COLO829 (cell line): ENCODE results near the gene SLC22A23.

Experiments
- DNase-seq: peaks from one replicate; pipeline ENCODE4 v3.0.0; 2012; ENCODE audit warnings: low spot score

SLC22A23 gene

DNA sequence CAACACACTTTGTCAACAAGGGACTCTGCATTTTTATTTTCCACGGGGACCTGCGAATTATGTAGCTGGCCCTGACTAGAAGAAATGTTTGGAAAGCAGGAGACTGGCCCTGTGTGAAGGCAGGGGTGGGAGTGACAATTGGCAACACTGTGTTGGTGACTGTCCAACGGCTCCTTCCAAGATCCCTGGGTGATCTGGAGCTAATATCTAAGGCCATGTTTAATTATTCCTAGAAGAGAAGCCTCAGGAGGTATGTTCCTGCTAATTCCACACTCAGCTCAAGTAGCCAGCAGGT lies 13.7 kb downstream of the SLC22A23 start:
- DNase-seq = no peak

DNA sequence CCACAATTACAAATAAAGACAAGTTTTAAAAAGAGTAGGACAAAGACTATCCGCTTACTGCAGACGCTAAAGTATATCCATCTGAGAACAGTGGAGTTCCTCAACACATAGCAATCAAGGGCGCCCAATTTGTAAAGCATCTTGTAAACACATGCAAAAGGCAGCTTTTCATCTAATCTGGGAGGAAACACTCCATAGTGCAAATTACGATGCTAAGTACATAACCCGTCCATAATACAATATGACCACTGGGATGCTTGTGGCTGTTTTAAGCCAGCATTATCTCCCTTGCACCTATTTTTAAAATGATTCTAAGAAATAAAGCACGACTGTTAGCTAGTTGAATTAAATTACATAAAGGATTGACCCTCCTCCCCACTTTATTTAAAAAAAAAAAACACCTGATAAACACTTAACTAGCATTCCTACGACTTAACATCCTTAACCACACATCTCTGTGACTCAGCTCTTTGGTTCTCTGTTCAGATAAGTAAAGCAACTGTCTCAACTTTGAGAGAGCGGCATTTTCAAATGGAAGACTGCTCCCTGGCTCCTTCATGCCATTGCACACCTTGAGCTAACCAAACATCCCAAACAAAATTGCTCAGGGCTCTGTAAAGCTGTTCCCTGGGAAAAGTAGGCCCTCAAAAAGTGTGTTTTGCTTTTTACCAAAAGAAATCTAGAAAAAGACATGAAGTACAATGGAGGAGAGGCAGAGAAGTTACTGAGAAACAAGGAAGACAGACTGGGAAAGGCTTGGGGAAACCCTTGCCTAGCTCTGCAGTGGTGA lies 14.2 kb downstream of the SLC22A23 start:
- DNase-seq = no peak

- DNase-seq = no peak
Measured at GRCh38 chr6:3440911-3441310, 15.9 kb downstream of the SLC22A23 start.

GRCh38 chr6:3439961-3440360 lies 16.9 kb downstream of the SLC22A23 start:
- no peak for DNase-seq

GRCh38 chr6:3438190-3439167 lies 18.4 kb downstream of the SLC22A23 start:
- peak; percentile 77 for DNase-seq

DNA sequence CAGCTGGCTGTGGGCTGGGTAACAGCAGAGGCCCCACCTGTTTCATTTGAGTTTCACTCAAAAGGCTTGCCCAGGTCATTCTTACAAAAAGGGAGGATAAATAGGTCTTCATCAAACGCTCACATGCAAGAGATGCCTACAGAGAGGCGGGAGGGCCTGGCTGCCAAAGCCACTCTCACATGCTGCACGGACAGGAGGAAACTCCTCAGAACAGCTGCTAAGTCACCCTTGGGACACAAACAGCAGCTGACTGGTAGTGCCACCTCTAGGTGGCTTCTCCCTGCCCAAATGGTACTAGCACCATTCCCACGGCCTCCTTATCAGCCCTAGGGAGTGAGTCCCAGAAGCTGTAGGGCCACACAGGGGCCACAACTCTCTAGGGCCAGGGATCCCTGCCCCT lies 23.8 kb downstream of the SLC22A23 start:
- DNase-seq = no peak

GRCh38 chr6:3432416-3432815 lies 24.4 kb downstream of the SLC22A23 start:
- no peak for DNase-seq

DNA sequence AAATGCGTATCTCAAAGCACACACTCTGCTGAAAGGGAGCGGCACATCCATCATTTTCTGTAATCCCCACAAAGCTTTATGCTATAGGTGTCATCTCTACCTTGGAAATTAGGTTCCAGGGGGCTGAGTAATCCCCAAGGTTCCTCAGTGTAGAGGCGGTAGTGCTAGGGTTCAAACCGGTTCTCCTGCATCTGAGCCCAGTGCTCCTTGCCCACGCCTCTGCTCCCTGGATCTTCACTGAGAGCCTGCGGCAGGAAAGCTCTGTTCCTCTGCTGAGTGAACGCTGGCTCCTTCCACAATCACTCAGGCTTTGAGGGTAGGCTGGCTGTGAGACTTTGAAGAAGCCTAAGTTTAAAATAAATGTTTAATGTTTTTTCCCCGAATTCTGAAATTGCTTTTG lies 24.9 kb downstream of the SLC22A23 start:
- no peak for DNase-seq

GRCh38 chr6:3429211-3429610 lies 27.6 kb downstream of the SLC22A23 start:
- no peak for DNase-seq

GRCh38 chr6:3428700-3429099 lies 28.1 kb downstream of the SLC22A23 start:
- DNase-seq = no peak

DNA sequence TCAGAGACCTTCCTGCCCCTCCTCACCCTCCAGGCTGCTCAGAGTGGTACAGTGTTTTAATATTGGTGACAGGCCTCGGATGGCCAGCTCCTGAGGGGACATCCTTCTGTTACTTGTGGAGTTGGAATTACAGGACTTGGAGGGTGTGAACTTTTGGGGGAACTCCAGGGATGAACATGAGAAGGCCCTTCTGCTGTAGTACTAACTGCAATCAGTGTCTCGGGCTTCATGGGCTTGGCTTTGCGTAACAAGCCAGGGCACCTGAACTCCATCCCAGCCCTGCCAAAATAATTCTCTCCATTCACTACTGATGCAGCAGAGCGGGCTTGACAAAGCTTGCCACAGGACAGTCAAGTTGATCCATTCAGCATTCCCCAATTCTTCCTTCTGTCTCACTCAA lies 28.6 kb downstream of the SLC22A23 start:
- no peak for DNase-seq

DNA sequence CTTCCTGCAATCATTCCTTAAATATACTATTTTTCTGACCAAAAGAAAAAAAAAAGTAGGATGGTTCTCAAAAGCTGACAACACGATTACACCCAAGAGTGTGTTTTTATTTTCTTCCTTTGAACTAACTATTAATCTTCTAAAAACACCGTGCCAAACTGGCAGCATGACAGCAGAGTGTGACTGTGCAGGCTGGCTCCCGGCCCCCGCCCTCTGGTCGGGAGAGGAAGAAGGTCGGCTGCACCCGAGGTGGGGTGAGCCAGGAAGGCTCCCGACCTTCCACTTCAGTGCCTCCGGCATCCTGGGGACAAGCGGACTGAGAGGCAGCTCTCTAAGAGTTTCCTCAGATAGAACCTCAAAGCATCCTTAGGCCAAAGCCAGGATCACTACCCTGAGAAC lies 29.2 kb downstream of the SLC22A23 start:
- no peak for DNase-seq

DNA sequence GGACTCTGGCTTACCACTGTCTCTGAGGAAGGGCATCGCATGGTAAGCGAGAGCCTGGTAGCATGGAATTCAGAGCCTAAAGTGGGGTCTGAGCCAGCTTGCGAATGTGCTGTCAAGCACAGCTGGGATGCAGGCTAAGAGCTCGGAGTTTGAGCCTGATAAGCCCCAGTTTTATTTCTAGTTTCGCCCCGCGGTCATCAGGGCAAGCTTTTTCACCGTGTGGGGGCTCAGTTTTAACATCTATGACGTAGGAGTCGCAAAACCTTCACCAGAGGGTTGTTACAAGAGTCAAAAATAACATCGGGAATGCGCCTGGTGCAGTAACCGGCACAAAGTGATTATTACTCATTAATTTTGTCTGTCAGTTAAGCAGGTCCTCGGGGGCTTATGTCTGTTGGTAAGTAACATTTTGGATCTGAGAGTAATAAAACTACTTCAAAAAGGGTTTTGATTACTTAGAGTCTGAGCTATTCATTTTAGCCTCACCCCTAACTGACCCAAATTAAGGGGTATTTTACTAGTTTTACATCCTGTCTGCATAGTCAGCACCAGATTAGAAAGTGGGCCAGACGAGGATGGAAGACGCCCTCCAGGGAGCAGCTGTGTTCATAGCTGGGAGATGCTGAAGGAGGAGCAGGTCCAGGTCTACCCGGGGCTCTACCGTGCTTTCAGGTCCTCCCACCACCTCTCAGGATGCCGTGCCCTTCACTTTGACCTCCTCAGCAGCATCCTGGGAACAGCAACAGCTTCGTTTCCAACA lies 29.7 kb downstream of the SLC22A23 start:
- DNase-seq = no peak

DNA sequence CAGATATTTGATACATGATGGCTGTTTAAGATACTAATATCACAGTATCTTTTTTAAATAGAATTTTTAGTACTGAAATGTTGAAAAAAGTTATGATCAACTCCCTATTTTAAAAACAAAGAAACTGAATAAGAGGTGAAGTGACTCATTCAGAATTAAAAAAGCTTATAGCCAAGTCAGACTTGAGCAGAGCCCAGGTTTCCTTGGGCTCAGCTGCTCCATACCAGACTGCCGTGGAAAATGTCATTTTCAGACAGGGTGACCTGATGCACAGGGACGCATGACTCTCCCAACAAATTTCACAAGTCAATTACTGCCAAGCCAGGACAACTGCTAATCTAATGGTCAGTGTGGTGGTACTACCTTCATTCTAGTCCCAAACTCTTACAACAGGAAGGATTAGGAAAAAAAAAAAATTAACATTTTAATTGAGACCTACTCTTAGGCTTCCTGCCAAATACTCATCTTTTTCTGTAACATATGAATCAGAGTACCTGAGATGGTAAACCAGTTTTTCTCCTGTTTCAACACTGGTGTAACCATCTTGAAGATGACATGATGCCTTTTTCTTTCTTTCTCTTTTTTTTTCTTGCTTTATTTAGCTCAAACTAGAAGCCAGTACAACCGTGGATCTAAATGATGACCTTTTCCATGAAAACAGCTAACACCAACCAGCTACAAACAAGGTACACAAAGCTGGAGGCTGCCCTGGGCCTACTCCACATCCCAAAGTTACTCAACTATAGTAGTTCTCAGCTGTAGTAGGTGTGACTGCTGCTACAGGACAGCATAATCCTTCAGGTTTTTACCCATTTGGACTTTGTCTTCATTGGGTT lies 30.5 kb downstream of the SLC22A23 start:
- no peak for DNase-seq

DNA sequence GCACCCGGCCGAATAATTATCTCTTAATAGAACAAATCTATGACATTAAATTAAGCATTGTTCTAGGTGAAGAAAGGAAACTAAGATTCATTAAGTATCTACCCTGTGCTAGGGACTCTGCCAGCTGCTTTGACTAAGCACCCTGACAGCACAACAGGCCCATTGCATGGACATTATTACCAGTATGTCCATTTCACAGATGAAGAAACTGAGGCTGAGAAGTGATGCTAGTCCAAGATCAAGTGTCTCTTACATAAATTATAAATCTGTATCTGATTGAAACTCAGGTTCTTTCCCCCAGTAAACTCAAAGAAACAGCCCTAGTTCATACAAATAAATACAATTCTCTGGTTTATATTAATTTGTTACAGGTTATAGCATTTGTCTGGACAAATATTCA lies 31.3 kb downstream of the SLC22A23 start:
- DNase-seq = peak; percentile 26

DNA sequence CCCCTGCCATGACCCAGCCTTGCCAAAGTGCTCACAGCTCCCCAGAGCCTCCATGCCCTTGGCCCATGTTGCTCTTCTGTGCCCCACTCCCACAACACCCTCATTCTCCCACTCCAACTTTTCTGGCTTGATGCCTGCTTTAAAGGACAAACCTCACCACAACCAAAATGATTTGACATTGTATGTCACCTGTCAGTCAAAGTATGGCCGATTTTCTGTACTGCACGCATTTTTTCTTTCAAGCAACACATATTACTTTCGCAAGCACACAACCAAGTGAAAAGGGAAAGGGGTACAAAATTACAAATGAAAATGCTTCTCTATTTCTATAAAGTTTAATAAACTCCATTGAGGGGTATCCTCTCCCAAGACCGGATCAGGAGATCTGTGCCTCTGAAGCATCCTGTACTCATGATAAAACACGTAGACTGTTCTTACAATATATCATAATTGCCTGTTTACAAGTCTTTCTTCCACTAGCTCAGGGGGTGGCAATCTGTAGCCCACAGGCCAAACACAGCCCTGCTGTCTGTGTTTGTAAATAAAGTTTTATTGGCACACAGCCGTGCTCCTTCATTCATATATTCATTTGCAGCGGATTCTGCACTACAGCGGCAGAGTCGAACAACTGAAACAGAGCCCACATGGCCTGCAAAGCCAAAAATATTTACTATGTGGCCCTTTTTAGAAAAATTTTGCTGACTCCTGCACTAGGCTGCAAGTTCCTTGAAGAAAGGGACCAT lies 32.5 kb downstream of the SLC22A23 start:
- DNase-seq = no peak

- DNase-seq = no peak
Measured at GRCh38 chr6:3423439-3424184, 33.2 kb downstream of the SLC22A23 start.

DNA sequence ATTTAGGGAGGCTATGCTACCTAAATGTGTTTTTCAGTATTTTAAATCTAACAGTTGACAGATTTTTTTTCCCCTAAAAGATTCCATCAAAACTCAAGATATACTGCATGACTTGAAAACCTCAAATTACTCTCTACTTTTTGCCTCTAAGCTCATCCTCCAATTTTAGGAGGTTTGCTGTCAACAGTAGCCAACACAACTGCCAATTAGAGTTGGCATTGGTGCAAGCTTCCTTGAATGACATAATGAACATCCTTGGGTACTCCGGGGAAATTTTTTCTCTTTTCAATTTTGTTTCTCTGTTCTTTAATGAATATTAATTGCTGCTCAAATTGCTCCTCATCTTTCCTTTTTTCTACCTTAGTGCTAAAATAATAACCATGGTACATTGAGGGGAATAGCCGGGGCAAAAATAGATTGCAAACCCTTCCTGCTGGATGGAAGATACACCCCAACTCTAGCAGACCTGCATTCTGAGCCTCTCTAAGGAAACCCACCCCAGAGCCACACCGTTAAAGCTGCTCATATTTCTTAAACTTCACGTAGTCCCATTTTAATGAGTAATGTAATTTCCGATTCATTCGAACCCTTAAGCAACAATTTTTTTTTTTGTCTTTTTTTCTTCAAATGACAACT lies 34.3 kb downstream of the SLC22A23 start:
- no peak for DNase-seq

GRCh38 chr6:3421791-3422434 lies 34.9 kb downstream of the SLC22A23 start:
- no peak for DNase-seq
